ENCODE measurements around the gene NSD2. TPM values are rescaled to one million over a fixed set of nuclear protein-coding genes. Genes with fewer than 3 reads are reported as not detected.

NSD2 gene
- total RNA-seq, 1 experiment from 2014 or later, result 128 TPM

DNA sequence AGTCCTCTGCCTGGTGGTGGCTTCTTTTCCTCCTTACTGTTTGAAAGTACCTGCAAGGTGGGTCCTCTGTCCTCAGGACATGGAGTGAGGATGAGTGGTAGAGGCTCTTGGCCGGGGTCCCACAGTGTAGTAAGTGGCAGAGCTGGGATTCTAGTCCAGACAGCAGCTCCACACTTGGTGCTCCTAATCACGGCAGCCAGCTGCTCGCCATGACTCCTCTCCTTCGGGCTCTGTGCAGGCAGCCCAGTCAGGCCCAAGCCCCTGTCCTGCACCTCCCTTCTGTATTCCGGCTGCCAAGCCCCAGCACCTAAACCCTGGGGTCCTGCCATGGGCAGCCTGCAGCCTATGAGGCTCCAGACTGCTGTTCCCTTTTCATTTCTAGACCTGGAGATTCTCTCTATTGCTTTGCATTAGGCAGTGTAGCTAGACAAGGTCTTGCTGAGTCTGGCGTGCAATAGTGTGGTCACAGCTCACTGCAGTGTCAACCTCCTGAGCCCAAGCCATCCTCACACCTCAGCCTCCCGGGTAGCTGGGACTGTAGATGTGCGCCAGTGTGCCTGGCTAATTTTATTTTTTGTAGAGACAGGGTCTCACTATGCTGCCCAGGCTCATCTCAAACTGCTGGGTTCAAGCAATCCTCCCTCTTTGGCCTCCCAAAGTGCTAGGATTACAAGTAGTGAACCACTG is 24.9 kb downstream of the NSD2 start:
- DNase-seq (ENCODE audit: low spot score), result no peak
- ATAC-seq, result no peak
- ChIA-PET POLR2A (no interaction called here), CTCF (interaction anchor here (0.5 kb wide), 1 partner anchor 295 kb away, joined by 3 read pairs; no protein-coding TSS in a partner anchor)
- H3K4me1 Mint-ChIP-seq, result peaks cover 6% of the 10 kb centered on the region
- no peaks in the 10 kb centered on the region for H3K9me3 Mint-ChIP-seq
- TF ChIP-seq RELA (CRISPR knock-in tag; IDR thresholded peaks at IDR 0.05; ENCODE audit: borderline replicate concordance) (no peak), ARID4B (CRISPR knock-in tag; IDR thresholded peaks at IDR 0.05; ENCODE audit: borderline replicate concordance) (0 out of 2 replicates have a peak, but pooled peaks have one; percentile 23), NFATC4 (CRISPR knock-in tag; IDR thresholded peaks at IDR 0.05) (no peak), RORB (CRISPR knock-in tag; IDR thresholded peaks at IDR 0.05) (no peak), ETV6 (CRISPR knock-in tag; IDR thresholded peaks at IDR 0.05) (no peak), CTCF (IDR thresholded peaks at IDR 0.05) (no peak)
- TF ChIP-seq, protein P1, sequence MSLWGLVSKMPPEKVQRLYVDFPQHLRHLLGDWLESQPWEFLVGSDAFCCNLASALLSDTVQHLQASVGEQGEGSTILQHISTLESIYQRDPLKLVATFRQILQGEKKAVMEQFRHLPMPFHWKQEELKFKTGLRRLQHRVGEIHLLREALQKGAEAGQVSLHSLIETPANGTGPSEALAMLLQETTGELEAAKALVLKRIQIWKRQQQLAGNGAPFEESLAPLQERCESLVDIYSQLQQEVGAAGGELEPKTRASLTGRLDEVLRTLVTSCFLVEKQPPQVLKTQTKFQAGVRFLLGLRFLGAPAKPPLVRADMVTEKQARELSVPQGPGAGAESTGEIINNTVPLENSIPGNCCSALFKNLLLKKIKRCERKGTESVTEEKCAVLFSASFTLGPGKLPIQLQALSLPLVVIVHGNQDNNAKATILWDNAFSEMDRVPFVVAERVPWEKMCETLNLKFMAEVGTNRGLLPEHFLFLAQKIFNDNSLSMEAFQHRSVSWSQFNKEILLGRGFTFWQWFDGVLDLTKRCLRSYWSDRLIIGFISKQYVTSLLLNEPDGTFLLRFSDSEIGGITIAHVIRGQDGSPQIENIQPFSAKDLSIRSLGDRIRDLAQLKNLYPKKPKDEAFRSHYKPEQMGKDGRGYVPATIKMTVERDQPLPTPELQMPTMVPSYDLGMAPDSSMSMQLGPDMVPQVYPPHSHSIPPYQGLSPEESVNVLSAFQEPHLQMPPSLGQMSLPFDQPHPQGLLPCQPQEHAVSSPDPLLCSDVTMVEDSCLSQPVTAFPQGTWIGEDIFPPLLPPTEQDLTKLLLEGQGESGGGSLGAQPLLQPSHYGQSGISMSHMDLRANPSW (CRISPR knock-in tag; conservative IDR thresholded peaks at IDR 0.05; ENCODE audit: low read depth), result no peak
- H3K27ac Mint-ChIP-seq, result no peak overlapping the region
- no peaks in the 10 kb centered on the region for H3K27me3 Mint-ChIP-seq (ENCODE audit: low read depth)
- H3K36me3 Mint-ChIP-seq, result peaks cover 9% of the 10 kb centered on the region
- H3K4me3 Mint-ChIP-seq, result no peak overlapping the region

DNA sequence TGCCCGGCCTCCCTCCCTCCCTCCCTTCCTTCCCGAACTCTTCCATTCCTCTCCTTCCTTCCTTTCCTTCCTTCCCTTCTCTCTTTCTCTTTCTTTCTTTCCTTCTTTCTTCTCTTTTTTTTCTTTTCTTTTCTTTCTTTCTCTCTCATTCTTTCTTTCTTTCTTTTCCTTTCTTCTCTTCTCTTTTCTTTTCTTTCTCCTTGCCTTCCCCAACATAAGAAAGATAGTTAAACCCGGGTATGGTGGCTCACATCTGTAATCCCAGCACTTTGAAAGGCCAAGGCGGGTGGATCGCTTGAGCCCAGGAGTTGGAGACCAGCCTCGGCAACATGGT is 25.4 kb downstream of the NSD2 start:
- Mint-ChIP-seq H3K36me3 (peaks cover 14% of the 10 kb centered on the region), H3K4me1 (peaks cover 6% of the 10 kb centered on the region), H3K27ac (no peak overlapping the region), H3K27me3 (ENCODE audit: low read depth) (no peaks in the 10 kb centered on the region), H3K9me3 (no peaks in the 10 kb centered on the region), H3K4me3 (no peak overlapping the region)
- TF ChIP-seq NR3C1 (CRISPR knock-in tag; conservative IDR thresholded peaks at IDR 0.05; ENCODE audit: low read depth) (no peak), NFATC4 (CRISPR knock-in tag; IDR thresholded peaks at IDR 0.05) (no peak), JAZF1 (CRISPR knock-in tag; IDR thresholded peaks at IDR 0.05) (no peak), ZNF317 (CRISPR knock-in tag; IDR thresholded peaks at IDR 0.05; ENCODE audit: borderline replicate concordance, low read depth) (no peak), IRF1 (CRISPR knock-in tag; IDR thresholded peaks at IDR 0.05) (no peak), GTF2I (CRISPR knock-in tag; conservative IDR thresholded peaks at IDR 0.05) (no peak), TP53 (CRISPR knock-in tag; IDR thresholded peaks at IDR 0.05) (no peak), AR (CRISPR knock-in tag; IDR thresholded peaks at IDR 0.05) (no peak)
- TF ChIP-seq, protein P2, sequence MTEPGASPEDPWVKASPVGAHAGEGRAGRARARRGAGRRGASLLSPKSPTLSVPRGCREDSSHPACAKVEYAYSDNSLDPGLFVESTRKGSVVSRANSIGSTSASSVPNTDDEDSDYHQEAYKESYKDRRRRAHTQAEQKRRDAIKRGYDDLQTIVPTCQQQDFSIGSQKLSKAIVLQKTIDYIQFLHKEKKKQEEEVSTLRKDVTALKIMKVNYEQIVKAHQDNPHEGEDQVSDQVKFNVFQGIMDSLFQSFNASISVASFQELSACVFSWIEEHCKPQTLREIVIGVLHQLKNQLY (CRISPR knock-in tag; IDR thresholded peaks at IDR 0.05), result no peak
- TF ChIP-seq, protein P3, sequence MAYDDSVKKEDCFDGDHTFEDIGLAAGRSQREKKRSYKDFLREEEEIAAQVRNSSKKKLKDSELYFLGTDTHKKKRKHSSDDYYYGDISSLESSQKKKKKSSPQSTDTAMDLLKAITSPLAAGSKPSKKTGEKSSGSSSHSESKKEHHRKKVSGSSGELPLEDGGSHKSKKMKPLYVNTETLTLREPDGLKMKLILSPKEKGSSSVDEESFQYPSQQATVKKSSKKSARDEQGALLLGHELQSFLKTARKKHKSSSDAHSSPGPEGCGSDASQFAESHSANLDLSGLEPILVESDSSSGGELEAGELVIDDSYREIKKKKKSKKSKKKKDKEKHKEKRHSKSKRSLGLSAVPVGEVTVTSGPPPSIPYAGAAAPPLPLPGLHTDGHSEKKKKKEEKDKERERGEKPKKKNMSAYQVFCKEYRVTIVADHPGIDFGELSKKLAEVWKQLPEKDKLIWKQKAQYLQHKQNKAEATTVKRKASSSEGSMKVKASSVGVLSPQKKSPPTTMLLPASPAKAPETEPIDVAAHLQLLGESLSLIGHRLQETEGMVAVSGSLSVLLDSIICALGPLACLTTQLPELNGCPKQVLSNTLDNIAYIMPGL (CRISPR knock-in tag; IDR thresholded peaks at IDR 0.05), result no peak
- POLR2A ChIA-PET, result no interaction called here
- CTCF ChIA-PET, result interaction anchor here (1.7 kb wide), 1 partner anchor 16 kb away, joined by 5 read pairs; no protein-coding TSS in a partner anchor
- DNase-seq (ENCODE audit: low spot score) (no peak), ATAC-seq (no peak)

Data from WTC11 (cell line).